GM12801 (cell line): ENCODE measurements around the gene BCAN.

Experiments used
- TF ChIP-seq, protein P1 (sequence below): IDR thresholded peaks from one replicate; pipeline ENCODE4 v1.5.1; 2011; ENCODE audit warnings: control low read depth; ENCODE audit not compliant: insufficient read length; ENCODE audit errors: extremely low read depth

BCAN gene

DNA sequence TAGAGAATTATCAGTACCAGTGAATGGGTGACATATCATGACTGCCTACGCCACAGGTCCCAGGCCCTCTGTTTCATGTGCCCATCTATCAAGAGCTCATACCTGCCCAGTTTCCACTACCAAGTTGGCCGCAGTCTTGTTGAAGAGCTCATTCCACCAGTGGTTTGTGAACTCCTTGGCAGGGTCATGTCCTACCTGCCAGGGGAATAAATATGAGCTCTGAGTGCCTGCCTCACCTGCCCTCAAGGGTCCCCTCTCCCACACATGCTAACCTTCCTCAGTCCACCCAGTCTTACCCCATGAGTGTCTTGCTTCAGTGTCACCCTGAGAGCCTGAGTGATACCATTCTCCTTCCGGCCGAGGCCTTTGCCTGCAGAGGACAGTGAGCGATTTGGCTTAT lies 43.8 kb upstream of the BCAN start:
- TF ChIP-seq, protein P1, sequence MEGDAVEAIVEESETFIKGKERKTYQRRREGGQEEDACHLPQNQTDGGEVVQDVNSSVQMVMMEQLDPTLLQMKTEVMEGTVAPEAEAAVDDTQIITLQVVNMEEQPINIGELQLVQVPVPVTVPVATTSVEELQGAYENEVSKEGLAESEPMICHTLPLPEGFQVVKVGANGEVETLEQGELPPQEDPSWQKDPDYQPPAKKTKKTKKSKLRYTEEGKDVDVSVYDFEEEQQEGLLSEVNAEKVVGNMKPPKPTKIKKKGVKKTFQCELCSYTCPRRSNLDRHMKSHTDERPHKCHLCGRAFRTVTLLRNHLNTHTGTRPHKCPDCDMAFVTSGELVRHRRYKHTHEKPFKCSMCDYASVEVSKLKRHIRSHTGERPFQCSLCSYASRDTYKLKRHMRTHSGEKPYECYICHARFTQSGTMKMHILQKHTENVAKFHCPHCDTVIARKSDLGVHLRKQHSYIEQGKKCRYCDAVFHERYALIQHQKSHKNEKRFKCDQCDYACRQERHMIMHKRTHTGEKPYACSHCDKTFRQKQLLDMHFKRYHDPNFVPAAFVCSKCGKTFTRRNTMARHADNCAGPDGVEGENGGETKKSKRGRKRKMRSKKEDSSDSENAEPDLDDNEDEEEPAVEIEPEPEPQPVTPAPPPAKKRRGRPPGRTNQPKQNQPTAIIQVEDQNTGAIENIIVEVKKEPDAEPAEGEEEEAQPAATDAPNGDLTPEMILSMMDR: no peak

DNA sequence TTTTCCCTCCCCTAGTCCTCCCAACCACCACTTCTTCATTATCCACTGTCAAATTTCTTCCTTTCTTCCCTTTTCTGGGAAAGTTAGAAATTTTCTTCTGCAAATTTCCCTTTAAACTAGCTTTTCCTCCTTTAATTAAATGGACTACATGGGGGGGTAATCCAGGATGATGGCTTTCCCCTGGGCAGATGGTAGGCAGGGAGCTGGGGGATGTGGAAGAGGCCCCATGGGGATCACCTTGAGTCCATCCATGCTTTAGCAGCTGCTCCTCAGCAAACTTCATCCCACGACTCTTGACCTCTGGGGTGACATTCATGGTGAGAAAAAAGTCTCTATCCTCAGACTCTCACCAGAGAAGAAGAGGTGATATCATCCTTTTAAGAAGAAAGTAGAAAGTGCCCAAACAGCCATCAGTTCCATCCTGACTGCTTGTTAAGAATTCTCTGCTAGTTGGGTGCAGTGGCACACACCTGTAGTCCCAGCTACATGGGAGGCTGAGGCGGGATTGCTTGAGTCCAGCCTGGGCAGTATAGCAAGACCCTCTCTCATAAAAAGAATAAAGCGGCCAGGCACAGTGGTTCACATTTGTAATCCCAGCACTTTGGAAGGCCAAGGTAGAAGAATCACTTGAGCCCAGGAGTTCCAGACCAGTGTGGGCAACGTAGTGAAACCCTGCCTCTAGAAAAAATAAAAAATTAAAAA lies 43.0 kb upstream of the BCAN start:
- TF ChIP-seq, protein P1: no peak

DNA sequence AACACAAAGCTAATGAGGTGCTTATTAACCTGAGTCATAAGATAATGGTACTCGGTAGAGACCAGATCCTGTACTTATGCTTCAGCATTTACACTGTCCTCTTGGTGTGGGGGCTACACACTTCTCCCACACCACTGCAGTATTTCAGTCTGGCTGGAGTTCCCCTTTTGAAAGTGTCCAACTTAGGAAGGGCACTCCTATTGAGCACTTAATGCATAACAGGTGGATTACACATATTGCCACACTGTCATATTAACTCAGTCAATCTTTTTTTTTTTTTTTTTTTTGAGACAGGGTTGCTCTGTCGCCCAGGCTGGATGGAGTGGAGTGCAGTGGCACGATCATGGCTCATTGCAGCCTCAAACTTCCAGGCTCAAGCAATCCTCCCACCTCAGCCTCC lies 42.1 kb upstream of the BCAN start:
- TF ChIP-seq, protein P1: no peak

DNA sequence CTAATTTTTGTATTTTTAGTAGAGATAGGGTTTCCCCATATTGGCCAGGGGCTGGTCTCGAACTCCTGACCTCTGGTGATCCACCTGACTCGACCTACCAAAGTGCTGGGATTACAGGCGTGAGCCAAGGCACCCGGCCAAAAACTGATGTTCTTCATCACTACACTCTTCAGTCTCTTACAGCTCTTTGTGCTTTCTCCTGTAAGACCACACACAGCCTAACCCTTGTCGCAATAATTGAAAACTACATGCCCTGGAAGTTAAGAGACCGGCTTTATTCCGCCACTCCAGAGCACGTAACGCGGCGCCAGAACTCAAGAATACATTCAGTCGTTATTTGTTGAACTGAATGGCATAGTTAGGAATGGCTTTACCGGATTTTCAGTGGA lies 41.2 kb upstream of the BCAN start:
- TF ChIP-seq, protein P1: no peak

DNA sequence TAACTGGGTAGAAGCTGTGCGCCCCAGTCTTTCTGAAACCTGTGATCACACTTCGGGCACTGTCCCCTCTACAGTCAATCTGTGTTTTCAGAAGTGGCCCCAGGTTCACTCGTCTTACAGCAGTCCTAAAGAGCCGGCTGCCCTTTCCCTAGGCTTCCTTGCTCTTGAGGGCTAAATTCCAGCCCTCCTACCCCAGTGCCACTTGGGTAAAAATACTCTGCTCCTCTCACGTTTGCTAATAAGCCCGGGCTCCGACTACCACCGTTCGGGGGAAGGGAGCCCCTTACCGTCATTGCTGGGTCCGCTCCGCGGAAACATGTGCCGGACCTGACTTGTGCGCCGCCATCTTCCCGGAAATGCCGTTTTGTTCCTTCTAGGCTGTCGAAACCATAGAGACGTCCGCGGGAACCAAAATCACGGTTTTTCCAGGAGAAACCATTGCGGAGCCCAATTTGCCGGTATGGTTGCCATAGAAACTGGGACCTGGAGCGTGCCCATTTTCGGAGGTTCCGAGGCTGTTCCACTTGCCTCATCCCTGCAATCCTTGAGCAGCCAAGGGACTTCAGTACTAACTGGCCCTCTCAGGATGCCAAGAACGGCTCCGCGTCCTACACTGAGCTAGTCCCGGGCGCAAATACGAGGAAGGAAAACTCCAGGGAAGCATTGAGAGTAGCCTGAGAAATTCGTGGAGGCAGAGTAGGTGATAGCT lies 40.6 kb upstream of the BCAN start, which contains the start of gene GPATCH4:
TSS of gene GPATCH4 (minus strand) at position 358 of the 709 bp plus-strand sequence.
- TF ChIP-seq, protein P1: no peak

DNA sequence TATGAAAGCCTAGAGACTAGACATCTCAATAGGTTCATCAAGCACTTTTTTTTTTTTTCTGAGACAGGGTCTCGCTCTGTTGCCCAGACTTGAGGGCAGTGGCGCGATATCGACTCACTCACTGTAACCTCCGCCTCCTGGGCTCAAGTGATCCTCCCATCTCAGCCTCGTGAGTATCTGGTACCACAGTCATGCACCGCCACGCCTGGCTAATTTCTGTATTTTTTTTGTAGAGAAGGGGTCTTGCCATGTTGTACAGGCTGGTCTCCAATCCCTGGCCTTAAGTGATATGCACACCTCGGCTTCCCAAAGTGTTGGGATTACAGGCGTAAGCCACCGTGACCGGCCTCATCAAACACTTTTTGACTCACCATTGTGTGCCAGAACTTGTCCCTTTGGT lies 40.0 kb upstream of the BCAN start:
- TF ChIP-seq, protein P1: no peak

DNA sequence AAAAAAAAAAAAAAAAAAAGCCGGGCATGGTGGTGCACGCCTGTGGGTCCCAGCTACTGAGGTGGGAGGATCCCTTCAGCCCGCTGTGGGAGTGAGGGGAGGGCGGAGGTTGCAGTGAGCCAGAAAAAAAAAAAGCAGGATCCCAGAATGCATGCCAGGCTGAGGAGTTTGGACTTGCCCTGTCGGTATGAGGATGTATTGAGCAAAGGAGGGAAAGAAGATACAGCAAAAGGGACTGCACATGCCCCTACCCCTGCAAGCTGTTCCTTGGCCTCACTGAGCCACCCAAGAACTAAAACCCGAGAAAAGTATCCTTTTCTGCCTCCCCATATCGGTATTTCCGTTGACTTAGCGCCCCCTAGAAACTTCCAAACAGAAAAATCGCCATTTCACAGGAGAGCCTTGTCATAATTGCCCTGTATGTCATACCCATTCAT lies 39.3 kb upstream of the BCAN start:
- TF ChIP-seq, protein P1: no peak
